Measurements from ENCODE around the gene FRMD4A.

The FRMD4A gene

GRCh38 chr10:13633689-13634088 lies 697.0 kb downstream of the FRMD4A start:
- Histone ChIP-seq H3K27me3 (ENCODE audit: insufficient read depth, low read length, poor library complexity) (no peaks in the 10 kb centered on the region), H3K4me3 (ENCODE audit: low read depth in 1 of 2, low read length in 2 of 2) (no peak overlapping the region), H3K4me2 (ENCODE audit: insufficient read depth, low read length) (no peak overlapping the region), H3K9me3 (ENCODE audit: insufficient read depth, low read length, severe bottlenecking) (no peaks in the 10 kb centered on the region), H4K20me1 (ENCODE audit: insufficient read depth, low read length) (no peaks in the 10 kb centered on the region; the same call in 1 of the 2 replicates), H3K27ac (ENCODE audit: low read length) (no peak overlapping the region), H3K79me2 (ENCODE audit: insufficient read depth, low read length) (no peaks in the 10 kb centered on the region), H3K36me3 (ENCODE audit: insufficient read depth, low read length) (peaks cover 31% of the 10 kb centered on the region), H2AFZ (ENCODE audit: low read depth, low read length) (no peak overlapping the region), H3K4me1 (ENCODE audit: insufficient read depth, low read length) (no peaks in the 10 kb centered on the region), H3K9ac (ENCODE audit: low read depth, low read length) (no peak overlapping the region)
- DNase-seq (no peak), ATAC-seq (ENCODE audit: insufficient read depth, low read depth) (no peak)
- no peak for TF ChIP-seq CTCF (IDR thresholded peaks at IDR 0.05; ENCODE audit: borderline replicate concordance, extremely low read depth, low read length, poor library complexity, severe bottlenecking)
- no peak for TF ChIP-seq EZH2 (IDR thresholded peaks at IDR 0.05; ENCODE audit: borderline replicate concordance, low read depth, low read length, severe bottlenecking)

- H3K9ac ChIP-seq (ENCODE audit: low read depth, low read length): no peak overlapping the region
- no peak overlapping the region for H3K4me2 ChIP-seq (ENCODE audit: insufficient read depth, low read length)
- no peak for TF ChIP-seq CTCF (IDR thresholded peaks at IDR 0.05; ENCODE audit: borderline replicate concordance, extremely low read depth, low read length, poor library complexity, severe bottlenecking)
- no peak for TF ChIP-seq EZH2 (IDR thresholded peaks at IDR 0.05; ENCODE audit: borderline replicate concordance, low read depth, low read length, severe bottlenecking)
- no peaks in the 10 kb centered on the region for H3K4me1 ChIP-seq (ENCODE audit: insufficient read depth, low read length)
- H4K20me1 ChIP-seq (ENCODE audit: insufficient read depth, low read length): no peaks in the 10 kb centered on the region; the same call in 1 of the 2 replicates
- no peak overlapping the region for H3K4me3 ChIP-seq (ENCODE audit: low read depth in 1 of 2, low read length in 2 of 2)
- H3K79me2 ChIP-seq (ENCODE audit: insufficient read depth, low read length): no peaks in the 10 kb centered on the region
- H3K9me3 ChIP-seq (ENCODE audit: insufficient read depth, low read length, severe bottlenecking): no peaks in the 10 kb centered on the region
- no peaks in the 10 kb centered on the region for H3K27me3 ChIP-seq (ENCODE audit: insufficient read depth, low read length, poor library complexity)
- H3K27ac ChIP-seq (ENCODE audit: low read length): no peak overlapping the region
- H3K36me3 ChIP-seq (ENCODE audit: insufficient read depth, low read length): peaks cover 27% of the 10 kb centered on the region
- H2AFZ ChIP-seq (ENCODE audit: low read depth, low read length): no peak overlapping the region
- DNase-seq (no peak), ATAC-seq (ENCODE audit: insufficient read depth, low read depth) (no peak)
Measured at GRCh38 chr10:13632884-13633440, 697.8 kb downstream of the FRMD4A start.

GRCh38 chr10:13632440-13632839 lies 698.3 kb downstream of the FRMD4A start:
- Histone ChIP-seq H3K9me3 (ENCODE audit: insufficient read depth, low read length, severe bottlenecking) (no peaks in the 10 kb centered on the region), H3K4me3 (ENCODE audit: low read depth in 1 of 2, low read length in 2 of 2) (no peak overlapping the region), H3K36me3 (ENCODE audit: insufficient read depth, low read length) (peaks cover 28% of the 10 kb centered on the region), H3K4me2 (ENCODE audit: insufficient read depth, low read length) (no peak overlapping the region), H3K27ac (ENCODE audit: low read length) (no peak overlapping the region), H3K79me2 (ENCODE audit: insufficient read depth, low read length) (no peaks in the 10 kb centered on the region), H2AFZ (ENCODE audit: low read depth, low read length) (no peak overlapping the region), H3K4me1 (ENCODE audit: insufficient read depth, low read length) (no peaks in the 10 kb centered on the region), H3K9ac (ENCODE audit: low read depth, low read length) (no peak overlapping the region), H3K27me3 (ENCODE audit: insufficient read depth, low read length, poor library complexity) (no peaks in the 10 kb centered on the region), H4K20me1 (ENCODE audit: insufficient read depth, low read length) (no peaks in the 10 kb centered on the region; the same call in 1 of the 2 replicates)
- DNase-seq (no peak), ATAC-seq (ENCODE audit: insufficient read depth, low read depth) (no peak)
- TF ChIP-seq CTCF (IDR thresholded peaks at IDR 0.05; ENCODE audit: borderline replicate concordance, extremely low read depth, low read length, poor library complexity, severe bottlenecking) (no peak), EZH2 (IDR thresholded peaks at IDR 0.05; ENCODE audit: borderline replicate concordance, low read depth, low read length, severe bottlenecking) (no peak)
